K562 (cell line): Measurements from ENCODE around the gene SGPL1. TPM values are rescaled to one million over a fixed set of nuclear protein-coding genes. Genes with fewer than 3 reads are reported as not detected.

Source experiments
- ATAC-seq: fragments of 200-7000 bp; cut with Tn5 transposase; 3 replicates; pipeline ENCODE4 v1.9.1; 2020; ENCODE audit warnings: moderate library complexity
- BruUV-seq: library from RNA; stranded (reverse); fragments of 400-500 nt; replicated peaks from 2 replicates; lab custom pipeline; 2021; lab: Mats Ljungman, UMichigan
- CTCF ChIA-PET: fragments of 300-600 bp; formaldehyde crosslinking; extraction: SDS; loops from one replicate; lab custom pipeline; 2021; ENCODE audit warnings: low intra/inter-chr PET ratio; lab: Yijun Ruan, JAX
- POLR2A ChIA-PET: fragments of 300-600, 350-650 bp; sonication (Branson Sonifier 250); formaldehyde crosslinking; extraction: SDS; loops from one replicate; lab custom pipeline; 2021; ENCODE audit warnings: antibody characterized with exemption, inconsistent platforms; lab: Yijun Ruan, JAX
- DNase-seq, 4 experiments: peaks; one replicate each; pipeline versions ENCODE4 v3.0.0 to v3.0.0-alpha.2; 2011 to 2018; ENCODE audit warnings: low spot score in 3 of 4, mixed read lengths in 3 of 4; ENCODE audit errors: extremely low read depth in 1 of 4
- FAIRE-seq: peaks from 2 replicates; lab custom pipeline; 2011; peaks lifted over from hg19 to GRCh38; lab: Jason Lieb, UNC
- H2AFZ ChIP-seq: 2 replicates; pipeline ENCODE4 v1.6.0; 2011; ENCODE audit warnings: low read depth, low read length, control low read depth, inconsistent platforms
- H3K27ac ChIP-seq: fragments of 200-600 bp; 3 replicates; pipeline ENCODE4 v1.8.0; 2011; ENCODE audit warnings: low read depth, mild to moderate bottlenecking, control low read depth, inconsistent platforms, low read length, moderate library complexity, mixed read lengths; ENCODE audit errors: extremely low read depth
- H3K27me3 ChIP-seq, 2 experiments: fragments of 300-600 bp in 1 of 2; 2 replicates in 1 of 2; 3 replicates in 1 of 2; pipeline versions ENCODE4 v1.6.0 to v1.8.0; 2011; ENCODE audit warnings: inconsistent platforms in 2 of 2, low read length in 2 of 2, mild to moderate bottlenecking in 1 of 2, mixed read lengths in 1 of 2, moderate library complexity in 1 of 2; ENCODE audit not compliant: control insufficient read depth in 2 of 2, insufficient read depth in 2 of 2
- H3K36me3 ChIP-seq: fragments of 300-600 bp; 3 replicates; pipeline ENCODE4 v1.8.0; 2011; ENCODE audit warnings: mild to moderate bottlenecking, low read length, inconsistent platforms; ENCODE audit not compliant: control insufficient read depth, insufficient read depth
- H3K4me1 ChIP-seq, 2 experiments: fragments of 200-600 bp in 1 of 2; replicated peaks in 1 of 2; 2 replicates in 1 of 2; 3 replicates in 1 of 2; pipeline versions ENCODE4 v1.5.1 to v1.8.0; 2011; ENCODE audit warnings: inconsistent platforms in 2 of 2, low read length in 2 of 2, mild to moderate bottlenecking in 1 of 2, mixed read lengths in 1 of 2, moderate library complexity in 1 of 2; ENCODE audit not compliant: control insufficient read depth in 2 of 2, insufficient read depth in 2 of 2
- H3K4me2 ChIP-seq: 2 replicates; pipeline ENCODE4 v1.6.1; 2011; ENCODE audit warnings: low read length, control low read depth, inconsistent platforms, mixed read lengths; ENCODE audit not compliant: insufficient read depth
- H3K4me3 ChIP-seq: fragments of 200-600 bp; sonication (generic), shearing (Covaris generic); 2 replicates; pipeline ENCODE4 v1.5.1; 2016; ENCODE audit warnings: control low read depth, inconsistent platforms
- H3K79me2 ChIP-seq: fragments of 200-600 bp; 3 replicates; pipeline ENCODE4 v1.8.0; 2011; ENCODE audit warnings: low read length, inconsistent platforms; ENCODE audit not compliant: control insufficient read depth, insufficient read depth
- H3K9ac ChIP-seq, 2 experiments: 2 replicates each; pipeline versions ENCODE4 v1.6.0 to v1.6.1; 2011; ENCODE audit warnings: low read depth in 2 of 2, low read length in 2 of 2, control low read depth in 1 of 2, inconsistent platforms in 1 of 2, mild to moderate bottlenecking in 1 of 2, mixed read lengths in 1 of 2; ENCODE audit not compliant: insufficient read depth in 1 of 2
- H3K9me1 ChIP-seq: one replicate; pipeline ENCODE4 v1.6.0; 2011; ENCODE audit warnings: inconsistent platforms, mild to moderate bottlenecking, low read length, moderate library complexity; ENCODE audit not compliant: control insufficient read depth, insufficient read depth
- H3K9me3 ChIP-seq: replicated peaks from 2 replicates; pipeline ENCODE4 v1.5.1; 2011; ENCODE audit warnings: low read depth, low read length, inconsistent platforms; ENCODE audit not compliant: control insufficient read depth, insufficient read depth
- H4K20me1 ChIP-seq: replicated peaks from 2 replicates; pipeline ENCODE4 v1.6.1; 2011; ENCODE audit warnings: low read length, inconsistent platforms, mixed read lengths; ENCODE audit not compliant: control insufficient read depth, insufficient read depth
- ARID1B ChIP-seq: fragments of 450-650 bp; IDR thresholded peaks from 2 replicates; pipeline ENCODE4 v1.6.1; 2016; ENCODE audit warnings: antibody characterized with exemption, mild to moderate bottlenecking, inconsistent platforms
- ATF7 ChIP-seq: fragments of 450-650 bp; IDR thresholded peaks from 2 replicates; pipeline ENCODE4 v1.7.1; 2014; ENCODE audit warnings: mild to moderate bottlenecking, moderate library complexity
- KAT2B ChIP-seq: IDR thresholded peaks from one replicate; pipeline ENCODE4 v1.6.1; 2012; ENCODE audit warnings: low read depth, mild to moderate bottlenecking, control low read depth, inconsistent platforms, low read length, moderate library complexity
- whole genome bisulfite sequencing: fragments of 100-300 bp; shearing (Covaris generic); methylation state at CpG from one replicate; pipeline ENCODE4 v1.1.6; 2016; ENCODE audit warnings: low coverage, mixed read lengths; ENCODE audit not compliant: insufficient coverage; ENCODE audit errors: missing lambda C conversion rate; 5-methylcytosine and 5-hydroxymethylcytosine counted together
- in situ Hi-C: fragments of 300-500 bp; cut with MboI; formaldehyde crosslinking; loops from 4 replicates; pipeline ENCODE4 v1.15.0; 2018; ENCODE audit warnings: inconsistent platforms, mixed read lengths
- intact Hi-C: fragments of 100-400 bp; cut with micrococcal nuclease; formaldehyde crosslinking; loops from 2 replicates; pipeline ENCODE4 v1.14.2; 2022
- polyA plus RNA-seq, 8 experiments: library from polyadenylated mRNA; depleted of rRNA in 4 of 8; stranded (reverse) in 5 of 8; unstranded in 3 of 8; fragments of >200 nt; fragmentation: Nextera tagmentation in 2 of 8; fragmentation: Illumina TruSeq in 1 of 8; extraction: Ambion mirVana in 2 of 8; extraction: Trizol in 1 of 8; gene quantifications; 2 replicates each; pipeline versions ENCODE4 v1.2.1 to v1.2.3, GENCODE V29; 2011 to 2014; ENCODE audit warnings: inconsistent platforms in 1 of 8, missing spikeins in 1 of 8
- total RNA-seq, 7 experiments: library from RNA; depleted of rRNA in 6 of 7; stranded (reverse); fragments of >200 nt in 6 of 7; fragmentation: Illumina TruSeq in 2 of 7; extraction: Trizol in 2 of 7; gene quantifications; 2 replicates each; pipeline versions ENCODE4 v1.2.1 to v1.2.3, GENCODE V29; 2011 to 2021; ENCODE audit warnings: low replicate concordance in 1 of 7

Gene SGPL1
- total and polyA plus RNA-seq, 9 of the 15 experiments (the other 6 are each of a cell fraction or from before 2014, with no cell fraction given) = 6.0 to 18.0 (median 8.7) TPM

DNA sequence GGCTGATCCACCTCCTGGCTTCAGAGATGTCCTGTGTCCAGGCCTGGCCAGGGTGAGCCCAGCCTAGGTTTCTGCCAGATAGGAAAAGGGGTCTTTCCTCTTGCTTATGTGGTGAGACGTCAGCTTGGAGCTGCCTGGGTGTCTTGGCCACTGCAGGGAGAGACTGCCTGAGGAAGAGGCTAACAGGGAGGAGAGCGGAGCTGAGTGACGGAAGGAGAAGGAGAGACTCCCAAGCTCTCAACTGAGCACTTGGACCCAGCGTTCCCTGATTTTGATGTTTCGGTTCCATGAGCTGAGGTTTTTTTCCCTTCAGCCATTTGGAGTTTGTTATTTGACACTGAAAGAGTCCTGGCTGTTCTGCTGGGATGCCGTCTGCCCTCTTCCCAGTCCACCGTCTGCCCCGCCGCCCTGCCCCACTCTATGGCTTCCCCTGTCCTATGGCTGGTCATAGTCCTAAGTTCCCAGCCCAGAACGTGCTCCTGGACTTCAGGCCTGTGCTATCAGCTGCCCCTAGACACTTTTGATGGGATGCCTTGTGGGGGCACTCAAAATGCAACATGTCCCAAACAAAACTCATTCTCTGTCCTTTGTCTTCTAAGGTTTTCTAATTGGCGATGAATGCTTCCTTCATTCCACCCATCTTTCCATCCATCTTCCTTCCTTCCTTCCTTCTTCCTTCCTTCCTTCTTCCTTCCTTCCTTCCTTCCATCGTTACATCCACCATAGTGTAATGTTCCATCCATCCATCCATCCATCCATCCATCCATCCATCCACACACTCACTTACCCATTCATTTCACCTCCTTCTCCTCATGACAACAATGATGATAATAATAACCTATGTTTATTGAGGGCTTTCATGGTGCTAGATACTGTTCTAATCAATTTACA is 92.9 kb downstream of the SGPL1 start:
- in situ Hi-C loops = no loop called here
- no peak overlapping the region for H2AFZ ChIP-seq
- H3K79me2 ChIP-seq = no peaks in the 10 kb centered on the region
- no peak overlapping the region for H3K4me2 ChIP-seq
- H3K27me3 ChIP-seq = peaks cover 38 to 78% of the 10 kb centered on the region in 2 experiments
- FAIRE-seq (peak; percentile 37), ATAC-seq (no peak), DNase-seq (no peak)
- intact Hi-C loops = no loop called here
- H3K4me3 ChIP-seq = no peak overlapping the region
- TF ChIP-seq ATF7 = no peak
- H3K36me3 ChIP-seq = no peaks in the 10 kb centered on the region
- peaks cover 10% of the 10 kb centered on the region for H4K20me1 ChIP-seq
- H3K27ac ChIP-seq = no peak overlapping the region
- ChIA-PET POLR2A (interaction anchor here (0.7 to 1.0 kb wide), 2 partner anchors 8 to 136 kb away, joined by 3 read pairs; no protein-coding TSS in a partner anchor), CTCF (no interaction called here)
- H3K9ac ChIP-seq = no peak overlapping the region; a peak in 1 of 4 replicates
- no peaks in the 10 kb centered on the region for H3K9me1 ChIP-seq
- no TSS peak for BruUV-seq
- 14% methylated on average over 12 of the region's 12 CpGs for WGBS
- H3K4me1 ChIP-seq = peaks cover 0 to 5% of the 10 kb centered on the region in 2 experiments; a peak in 3 of 5 replicates
- no peaks in the 10 kb centered on the region for H3K9me3 ChIP-seq

GRCh38 chr10:70909326-70909935 is 93.7 kb downstream of the SGPL1 start:
- H3K36me3 ChIP-seq = no peaks in the 10 kb centered on the region
- H3K4me1 ChIP-seq = peaks cover 0 to 5% of the 10 kb centered on the region in 2 experiments; a peak in 3 of 5 replicates
- H3K4me3 ChIP-seq = no peak overlapping the region
- no peak overlapping the region for H3K9ac ChIP-seq
- ATAC-seq = no peak
- no peak for DNase-seq
- H2AFZ ChIP-seq = no peak overlapping the region
- no peak overlapping the region for H3K27ac ChIP-seq
- CTCF ChIA-PET = no interaction called here
- H3K79me2 ChIP-seq = no peaks in the 10 kb centered on the region
- TF ChIP-seq KAT2B (no peak), ARID1B (no peak)
- TF ChIP-seq, all 486 proteins: peak for 0
- peaks cover 9% of the 10 kb centered on the region for H4K20me1 ChIP-seq
- 3% methylated on average over 9 of the region's 9 CpGs for WGBS
- no peaks in the 10 kb centered on the region for H3K9me1 ChIP-seq
- POLR2A ChIA-PET = interaction anchor here (0.7 kb wide), 1 partner anchor 136 kb away, joined by 3 read pairs; no protein-coding TSS in a partner anchor
- intact Hi-C loops = no loop called here
- no TSS peak for BruUV-seq
- H3K9me3 ChIP-seq = no peaks in the 10 kb centered on the region
- no peak overlapping the region for H3K4me2 ChIP-seq
- H3K27me3 ChIP-seq = peaks cover 41 to 83% of the 10 kb centered on the region in 2 experiments
- in situ Hi-C loops = no loop called here
- no peak for FAIRE-seq
